T-cell (primary cell): ENCODE measurements around the gene TCHP. TPM values are rescaled to one million over a fixed set of nuclear protein-coding genes. Genes with fewer than 3 reads are reported as not detected.

ENCODE experiments used
- ATAC-seq, 4 experiments: fragments of 200-7000 bp in 3 of 4; fragments of 150-1000 bp in 1 of 4; cut with Tn5 transposase; replicated peaks in 1 of 4; 1 replicate in 3 of 4; 2 replicates in 1 of 4; pipeline ENCODE4 v1.10.0; 2021; ENCODE audit warnings: moderate library complexity in 3 of 4, mild to moderate bottlenecking in 2 of 4, moderate number of reproducible peaks in 1 of 4
- CTCF ChIA-PET, 2 donors: fragments of 300-600 bp; sonication (Branson Sonifier 250); formaldehyde crosslinking; loops; one replicate each; lab custom pipeline; 2022; ENCODE audit warnings: antibody characterized with exemption in 2 of 2; lab: Charles Lee
- POLR2A ChIA-PET, 2 donors: fragments of 300-600 bp; sonication (Branson Sonifier 250); formaldehyde crosslinking; loops; one replicate each; lab custom pipeline; 2022; ENCODE audit warnings: antibody characterized with exemption in 2 of 2; lab: Charles Lee
- DNase-seq, 35 experiments: peaks; one replicate each; pipeline versions ENCODE4 v3.0.0 to v3.0.0-alpha.2; 2013 to 2023
- H3K27ac ChIP-seq: one replicate; pipeline ENCODE4 v1.5.1; 2013; ENCODE audit warnings: low read length
- H3K27me3 ChIP-seq, 2 experiments: replicated peaks in 1 of 2; 1 replicate in 1 of 2; 2 replicates in 1 of 2; pipeline versions ENCODE4 v1.6.1 to v1.7.0; 2013; ENCODE audit warnings: low read length in 1 of 2, mixed read lengths in 1 of 2; ENCODE audit not compliant: control insufficient read depth in 2 of 2, insufficient read depth in 2 of 2; ENCODE audit errors: extremely low read depth in 1 of 2
- H3K36me3 ChIP-seq, 2 donors: 1 replicate in 1 of 2; 2 replicates in 1 of 2; pipeline versions ENCODE4 v1.6.1 to v1.7.0; 2013; ENCODE audit warnings: low read length in 1 of 2; ENCODE audit not compliant: control insufficient read depth in 2 of 2, insufficient read depth in 1 of 2; ENCODE audit errors: extremely low read depth in 1 of 2
- H3K4me1 ChIP-seq, 2 experiments: 1 replicate in 1 of 2; 2 replicates in 1 of 2; pipeline versions ENCODE4 v1.6.1 to v1.7.0; 2013; ENCODE audit warnings: low read length in 2 of 2, mixed read lengths in 1 of 2; ENCODE audit not compliant: insufficient read depth in 2 of 2, control insufficient read depth in 1 of 2; ENCODE audit errors: extremely low read depth in 1 of 2
- H3K4me3 ChIP-seq, 2 donors: 1 replicate in 1 of 2; 2 replicates in 1 of 2; pipeline versions ENCODE4 v1.5.1 to v1.7.0; 2013; ENCODE audit warnings: mild to moderate bottlenecking in 2 of 2, low read length in 1 of 2, moderate library complexity in 1 of 2; ENCODE audit not compliant: control insufficient read depth in 1 of 2; ENCODE audit errors: extremely low read depth in 1 of 2
- H3K9me3 ChIP-seq: 2 replicates; pipeline ENCODE4 v1.7.0; 2013
- H3K27ac Mint-ChIP-seq, 2 donors: one replicate each; pipeline ENCODE4 v1.8.0; 2020 to 2021; ENCODE audit warnings: mild to moderate bottlenecking in 2 of 2, mixed read lengths in 2 of 2
- H3K27me3 Mint-ChIP-seq, 2 donors: one replicate each; pipeline ENCODE4 v1.8.0; 2021 to 2022; ENCODE audit warnings: mixed read lengths in 2 of 2
- H3K36me3 Mint-ChIP-seq: one replicate; pipeline ENCODE4 v1.8.0; 2021; ENCODE audit warnings: mixed read lengths
- H3K4me1 Mint-ChIP-seq, 3 donors: one replicate each; pipeline ENCODE4 v1.8.0; 2020 to 2022; ENCODE audit warnings: mixed read lengths in 3 of 3, mild to moderate bottlenecking in 1 of 3
- H3K4me3 Mint-ChIP-seq, 3 donors: one replicate each; pipeline ENCODE4 v1.8.0; 2020 to 2022; ENCODE audit warnings: mild to moderate bottlenecking in 3 of 3, mixed read lengths in 3 of 3, moderate library complexity in 3 of 3
- H3K9me3 Mint-ChIP-seq, 3 donors: one replicate each; pipeline ENCODE4 v1.8.0; 2020 to 2022; ENCODE audit warnings: mixed read lengths in 3 of 3
- WGBS: methylation state at CpG from one replicate; pipeline ENCODE4 v1.1.5; 2013; ENCODE audit warnings: missing lambda C conversion rate; ENCODE audit not compliant: insufficient coverage; 5-methylcytosine and 5-hydroxymethylcytosine counted together
- total RNA-seq, 35 experiments: library from RNA in 6 of 35; stranded (reverse) in 6 of 35; fragments of 120-200 nt in 1 of 35; gene quantifications; one replicate each; pipeline versions ENCODE4 v1.2.1 to v1.2.4 and lab custom pipeline; 2013 to 2026

The TCHP gene
- total RNA-seq, 5 donors from 2014 or later (not counting 1 experiment from before 2014, with no cell fraction given), result 25.9 to 41.5 (median 37.3) TPM

GRCh38 chr12:109912855-109913321, 12.8 kb downstream of the TCHP start:
- ChIA-PET CTCF (no interaction called here), POLR2A (interaction anchor here in 1 of 2 donors (0.7 kb wide), 1 partner anchor 12 kb away, joined by 4 read pairs; the partner anchor contains the start of gene TCHP)
- DNase-seq, result no peak
- H3K9me3 ChIP-seq, result no peaks in the 10 kb centered on the region
- 92% methylated on average over 9 of the region's 12 CpGs for WGBS
- H3K27me3 ChIP-seq, result no peaks in the 10 kb centered on the region
- H3K4me3 Mint-ChIP-seq, result no peak overlapping the region
- no peak for ATAC-seq
- no peak overlapping the region for H3K27ac Mint-ChIP-seq
- H3K9me3 Mint-ChIP-seq, result no peaks in the 10 kb centered on the region
- H3K4me1 ChIP-seq, result no peaks in the 10 kb centered on the region
- H3K4me3 ChIP-seq, result no peak overlapping the region
- no peak overlapping the region for H3K27ac ChIP-seq
- peaks cover 30 to 90% of the 10 kb centered on the region in 2 donors for H3K36me3 ChIP-seq
- peaks cover 60% of the 10 kb centered on the region for H3K36me3 Mint-ChIP-seq
- no peaks in the 10 kb centered on the region for H3K27me3 Mint-ChIP-seq
- H3K4me1 Mint-ChIP-seq, result no peaks in the 10 kb centered on the region

GRCh38 chr12:109914461-109914860, 14.4 kb downstream of the TCHP start:
- Mint-ChIP-seq H3K9me3 (no peaks in the 10 kb centered on the region), H3K27me3 (no peaks in the 10 kb centered on the region), H3K4me3 (no peak overlapping the region), H3K4me1 (no peaks in the 10 kb centered on the region), H3K36me3 (peaks cover 59% of the 10 kb centered on the region), H3K27ac (no peak overlapping the region)
- WGBS, result 93% methylated on average over 13 of the region's 16 CpGs
- no peak for ATAC-seq
- Histone ChIP-seq H3K4me1 (no peaks in the 10 kb centered on the region), H3K9me3 (no peaks in the 10 kb centered on the region), H3K27ac (no peak overlapping the region), H3K4me3 (no peak overlapping the region), H3K27me3 (no peaks in the 10 kb centered on the region), H3K36me3 (peaks cover 27 to 88% of the 10 kb centered on the region in 2 donors)
- POLR2A ChIA-PET, result interaction anchor here in 1 of 2 donors (0.6 kb wide), 1 partner anchor 328 kb away, joined by 3 read pairs; no protein-coding TSS in a partner anchor
- CTCF ChIA-PET, result interaction anchor here in 1 of 2 donors (0.5 kb wide), 1 partner anchor 29 kb away, joined by 3 read pairs; no protein-coding TSS in a partner anchor
- no peak for DNase-seq

GRCh38 chr12:109915171-109916040, 15.3 kb downstream of the TCHP start:
- no peaks in the 10 kb centered on the region for H3K4me1 Mint-ChIP-seq
- WGBS, result 92% methylated on average over 26 of the region's 26 CpGs
- H3K4me3 Mint-ChIP-seq, result no peak overlapping the region
- peak overlapping the region in 1 of 2 donors; percentile 36 for H3K27ac Mint-ChIP-seq
- no peaks in the 10 kb centered on the region for H3K27me3 Mint-ChIP-seq
- ATAC-seq, result no peak
- H3K36me3 Mint-ChIP-seq, result peaks cover 67% of the 10 kb centered on the region
- no peaks in the 10 kb centered on the region for H3K4me1 ChIP-seq
- ChIA-PET CTCF (interaction anchor here in 1 of 2 donors (0.7 kb wide), 1 partner anchor 38 kb away, joined by 5 read pairs; no protein-coding TSS in a partner anchor), POLR2A (no interaction called here)
- H3K27me3 ChIP-seq, result no peaks in the 10 kb centered on the region
- peaks cover 27 to 92% of the 10 kb centered on the region in 2 donors for H3K36me3 ChIP-seq
- no peaks in the 10 kb centered on the region for H3K9me3 Mint-ChIP-seq
- no peak overlapping the region for H3K27ac ChIP-seq
- H3K4me3 ChIP-seq, result no peak overlapping the region
- no peaks in the 10 kb centered on the region for H3K9me3 ChIP-seq
- no peak for DNase-seq

- peak overlapping the region in 1 of 2 donors; percentile 36 for H3K27ac Mint-ChIP-seq
- no peak overlapping the region for H3K4me3 Mint-ChIP-seq
- H3K27me3 Mint-ChIP-seq, result no peaks in the 10 kb centered on the region
These were observed 16.0 kb downstream of the TCHP start for GRCh38 chr12:109916045-109916444.

GRCh38 chr12:109919456-109919855, 19.4 kb downstream of the TCHP start:
- Mint-ChIP-seq H3K9me3 (no peaks in the 10 kb centered on the region), H3K36me3 (peaks cover 56% of the 10 kb centered on the region), H3K27ac (no peak overlapping the region), H3K27me3 (no peaks in the 10 kb centered on the region), H3K4me3 (no peak overlapping the region), H3K4me1 (no peaks in the 10 kb centered on the region)
- H3K9me3 ChIP-seq, result no peaks in the 10 kb centered on the region
- no peak overlapping the region for H3K27ac ChIP-seq
- ChIA-PET CTCF (no interaction called here), POLR2A (no interaction called here)
- no peaks in the 10 kb centered on the region for H3K27me3 ChIP-seq
- H3K4me1 ChIP-seq, result no peaks in the 10 kb centered on the region
- DNase-seq, result no peak
- no peak for ATAC-seq
- H3K36me3 ChIP-seq, result peaks cover 23 to 76% of the 10 kb centered on the region in 2 donors
- no peak overlapping the region for H3K4me3 ChIP-seq
- WGBS, result 94% methylated on average over 5 of the region's 10 CpGs

More at GRCh38 chr12:109916045-109916444, 16.0 kb downstream of the TCHP start:
- peaks cover 21 to 93% of the 10 kb centered on the region in 2 donors for H3K36me3 ChIP-seq
- no peaks in the 10 kb centered on the region for H3K4me1 ChIP-seq
- WGBS, result 100% methylated on average over 3 of the region's 4 CpGs
- ATAC-seq (no peak), DNase-seq (no peak)
- no peaks in the 10 kb centered on the region for H3K9me3 Mint-ChIP-seq
- H3K4me1 Mint-ChIP-seq, result no peaks in the 10 kb centered on the region
- ChIA-PET CTCF (interaction anchor here in 1 of 2 donors (0.7 kb wide), 1 partner anchor 38 kb away, joined by 5 read pairs; no protein-coding TSS in a partner anchor), POLR2A (no interaction called here)
- no peaks in the 10 kb centered on the region for H3K27me3 ChIP-seq
- H3K27ac ChIP-seq, result no peak overlapping the region
- H3K4me3 ChIP-seq, result no peak overlapping the region
- H3K36me3 Mint-ChIP-seq, result peaks cover 69% of the 10 kb centered on the region
- no peaks in the 10 kb centered on the region for H3K9me3 ChIP-seq

- H3K4me3 ChIP-seq, result no peak overlapping the region
- Mint-ChIP-seq H3K36me3 (peaks cover 55% of the 10 kb centered on the region), H3K27ac (no peak overlapping the region), H3K27me3 (no peaks in the 10 kb centered on the region), H3K4me3 (no peak overlapping the region), H3K4me1 (no peaks in the 10 kb centered on the region), H3K9me3 (no peaks in the 10 kb centered on the region)
- no peak overlapping the region for H3K27ac ChIP-seq
- ChIA-PET CTCF (no interaction called here), POLR2A (no interaction called here)
- peaks cover 17 to 67% of the 10 kb centered on the region in 2 donors for H3K36me3 ChIP-seq
- no peak for DNase-seq
- no peaks in the 10 kb centered on the region for H3K9me3 ChIP-seq
- no peak for ATAC-seq
- WGBS, result 86% methylated on average over 9 of the region's 11 CpGs
- no peaks in the 10 kb centered on the region for H3K4me1 ChIP-seq
- H3K27me3 ChIP-seq, result no peaks in the 10 kb centered on the region
These were observed 20.2 kb downstream of the TCHP start for GRCh38 chr12:109920261-109920780.
